H4 (cell line): ENCODE measurements around the gene LMAN2. TPM values are rescaled to one million over a fixed set of nuclear protein-coding genes. Genes with fewer than 3 reads are reported as not detected.
A peak's percentile ranks its signal among the peaks of the same experiment; 100 is the strongest.
"Not testable (repeated sequence)": the region's sequence is repeated elsewhere in the genome, so short reads cannot be mapped to it uniquely, and the experiment has no call there.

Experiments used
- DNase-seq: peaks from one replicate; pipeline ENCODE4 v3.0.0-alpha.2; 2015; ENCODE audit warnings: low spot score
- total RNA-seq: library from RNA; depleted of rRNA; stranded (reverse); fragments of >200 nt; shearing (Covaris generic); gene quantifications from 2 replicates; pipeline ENCODE4 v1.2.3, GENCODE V29; 2014

Gene LMAN2
- total RNA-seq, 1 experiment from 2014 or later = 800 TPM

DNA sequence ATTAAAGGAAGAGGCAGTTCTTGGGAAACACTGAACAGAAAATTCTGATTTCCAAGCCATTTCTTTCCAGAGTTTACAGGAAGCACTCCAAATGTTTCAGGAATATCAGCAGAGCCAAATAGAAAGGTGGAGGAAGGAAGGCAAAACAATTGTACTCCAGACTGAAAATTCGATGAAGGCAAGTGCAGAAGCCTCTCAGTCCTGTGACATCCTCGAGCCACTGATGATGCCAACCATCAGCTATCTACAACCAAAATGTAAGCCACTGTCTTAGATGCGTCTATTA lies 2.2 kb downstream of the LMAN2 start:
- DNase-seq = no peak

DNA sequence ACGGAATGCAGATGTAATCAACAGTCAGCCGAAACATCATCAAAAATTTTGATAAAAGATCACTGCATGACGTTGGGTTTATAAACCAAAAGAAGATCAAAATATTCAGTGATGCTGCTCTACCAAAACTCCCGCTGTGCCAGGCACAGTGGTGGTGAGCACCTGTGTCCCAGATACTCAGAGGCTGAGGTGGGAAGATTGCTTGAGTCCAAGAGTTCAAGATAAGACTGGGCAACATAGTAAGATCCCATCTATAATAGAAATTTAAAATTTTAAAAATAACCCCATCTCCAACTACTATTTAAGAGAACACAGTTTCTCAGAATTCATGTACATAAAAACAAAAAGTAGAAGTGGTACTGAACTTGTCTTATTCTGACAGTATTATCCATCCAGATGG lies 3.8 kb downstream of the LMAN2 start:
- DNase-seq = no peak

DNA sequence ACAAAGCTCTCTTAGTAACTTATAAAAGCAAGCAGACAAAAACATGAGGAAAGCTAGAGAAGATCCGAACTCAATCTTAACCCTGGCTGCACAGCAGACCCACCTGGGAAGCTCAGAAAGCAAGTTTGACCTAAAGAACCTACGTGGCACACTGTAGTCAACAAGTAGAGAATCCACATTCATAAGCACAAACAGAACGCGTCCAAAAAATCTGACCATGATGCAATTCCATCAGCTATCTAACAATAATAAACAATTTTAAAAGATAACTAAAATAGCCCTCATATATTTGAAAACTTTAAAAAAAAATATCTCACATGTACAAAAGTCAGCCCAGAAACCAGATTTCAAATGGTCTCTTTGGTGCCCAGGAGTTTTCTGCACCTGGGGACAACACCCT lies 4.6 kb downstream of the LMAN2 start:
- no peak for DNase-seq

DNA sequence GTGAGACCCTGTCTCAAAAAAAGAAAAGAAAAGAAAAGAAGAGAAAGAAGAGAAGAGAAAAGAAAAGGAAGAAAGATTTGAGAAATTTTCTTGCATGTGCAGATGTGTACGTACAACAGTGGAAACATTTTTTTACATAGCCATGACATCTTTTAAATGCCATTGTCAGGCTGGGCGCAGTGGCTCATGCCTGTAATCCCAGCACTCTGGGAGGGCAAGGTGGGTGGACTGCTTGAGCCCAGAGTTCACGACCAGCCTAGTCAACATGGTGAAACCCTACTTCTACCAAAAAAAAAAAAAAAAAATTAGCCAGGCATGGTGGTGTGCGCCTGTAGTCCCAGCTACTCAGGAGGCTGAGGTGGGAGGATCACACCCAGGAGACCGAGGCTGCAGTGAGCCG lies 6.6 kb downstream of the LMAN2 start:
- no peak for DNase-seq

DNA sequence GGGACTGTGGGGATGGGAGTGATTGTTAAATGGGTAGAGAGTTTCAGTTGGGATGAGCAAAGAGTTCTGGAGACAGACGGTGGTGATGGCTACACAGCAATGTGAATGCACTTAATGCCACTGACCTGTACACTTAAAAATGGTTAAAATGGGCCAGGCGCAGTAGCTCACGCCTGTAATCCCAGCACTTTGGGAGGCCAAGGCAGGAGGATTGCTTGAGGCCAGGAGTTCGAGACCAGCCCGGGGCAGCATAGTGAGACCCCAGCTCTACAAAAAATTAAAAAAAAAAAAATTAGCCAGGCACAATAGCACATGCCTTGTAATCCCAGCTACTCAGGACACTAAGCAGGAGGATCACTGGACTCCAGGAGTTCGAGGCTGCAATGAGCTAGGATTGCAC lies 7.7 kb downstream of the LMAN2 start:
- DNase-seq = no peak

DNA sequence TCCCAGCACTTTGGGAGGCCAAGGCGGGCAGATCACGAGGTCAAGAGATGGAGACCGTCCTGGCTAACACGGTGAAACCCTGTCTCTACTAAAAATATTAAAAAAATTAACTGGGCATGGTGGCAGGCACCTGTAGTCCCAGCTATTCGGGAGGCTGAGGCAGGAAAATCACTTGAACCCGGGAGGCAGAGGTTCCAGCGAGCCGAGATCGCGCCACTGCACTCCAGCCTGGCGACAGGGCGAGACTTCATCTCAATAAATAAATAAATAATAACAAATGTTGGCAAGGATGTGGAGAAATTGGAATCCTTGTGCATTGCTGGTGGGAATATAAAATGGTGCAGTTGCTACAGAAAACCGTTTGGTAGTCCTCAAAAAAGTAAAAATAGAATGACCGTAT lies 8.5 kb downstream of the LMAN2 start:
- DNase-seq = not testable (repeated sequence)

DNA sequence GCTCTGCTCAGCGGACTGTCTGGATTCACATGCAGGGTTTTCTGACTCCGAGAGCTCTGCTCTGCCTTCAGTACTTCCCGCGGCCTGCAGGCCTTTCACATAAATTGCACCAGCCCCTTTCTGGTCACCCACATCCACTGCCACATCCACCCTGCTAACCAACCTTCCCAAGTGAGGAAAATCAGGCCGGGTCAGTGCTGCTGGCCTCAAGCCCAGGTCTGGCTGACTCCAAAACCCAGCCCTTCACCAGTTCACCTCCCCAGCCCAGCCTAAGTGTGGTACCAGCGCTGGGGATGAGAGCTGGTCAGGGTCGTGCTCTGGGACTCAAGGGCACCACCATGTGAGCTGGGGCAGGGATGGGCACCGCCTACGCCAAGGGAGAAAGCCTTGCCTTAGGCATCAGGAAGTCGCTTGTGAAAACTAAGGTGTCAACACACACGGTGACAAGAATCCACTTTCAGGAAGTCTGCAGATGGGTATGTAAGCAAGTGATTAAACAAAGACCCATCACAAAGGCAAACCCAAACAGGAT lies 12.3 kb downstream of the LMAN2 start:
- DNase-seq = no peak

DNA sequence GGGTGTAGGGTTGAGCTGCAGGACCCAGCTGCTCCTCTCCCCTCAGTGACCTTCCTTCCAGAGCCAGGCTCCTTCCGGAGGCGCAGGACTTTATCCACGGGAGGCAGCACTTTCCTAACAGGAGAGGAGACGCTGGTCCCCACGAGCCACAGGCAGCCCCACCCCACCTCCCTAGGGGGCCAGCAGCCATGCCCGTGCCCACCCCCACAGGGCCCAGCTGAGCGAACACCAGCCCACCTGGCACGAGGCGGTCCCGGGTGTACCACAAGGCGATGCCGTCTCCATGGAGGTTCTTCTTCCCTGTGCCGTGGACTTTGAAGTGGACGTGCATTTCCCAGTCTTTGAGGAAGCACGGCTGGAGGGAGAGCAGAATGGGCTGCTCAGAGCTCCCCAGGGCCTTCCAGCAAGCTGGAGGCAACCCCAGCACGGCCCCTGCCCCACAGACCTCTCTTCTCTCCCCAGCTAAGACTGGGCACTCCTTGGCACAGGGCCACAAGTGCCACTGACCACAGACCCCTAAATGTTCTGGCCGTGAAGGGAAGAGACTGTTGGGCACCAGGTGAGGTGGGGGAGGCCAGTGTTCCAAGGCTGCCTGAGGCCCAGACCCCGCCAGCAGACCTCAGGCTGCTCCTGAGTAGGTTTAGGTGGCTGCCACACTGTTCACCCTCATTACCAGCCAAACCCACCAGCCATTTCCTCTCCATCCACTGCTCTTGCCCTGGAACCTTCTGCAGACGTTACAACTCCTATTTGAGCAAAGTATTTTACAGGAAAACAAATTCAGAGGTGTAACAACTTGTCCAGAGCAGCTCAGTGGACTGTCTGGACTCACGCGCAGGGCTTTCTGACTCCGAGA lies 13.0 kb downstream of the LMAN2 start:
- DNase-seq = no peak

DNA sequence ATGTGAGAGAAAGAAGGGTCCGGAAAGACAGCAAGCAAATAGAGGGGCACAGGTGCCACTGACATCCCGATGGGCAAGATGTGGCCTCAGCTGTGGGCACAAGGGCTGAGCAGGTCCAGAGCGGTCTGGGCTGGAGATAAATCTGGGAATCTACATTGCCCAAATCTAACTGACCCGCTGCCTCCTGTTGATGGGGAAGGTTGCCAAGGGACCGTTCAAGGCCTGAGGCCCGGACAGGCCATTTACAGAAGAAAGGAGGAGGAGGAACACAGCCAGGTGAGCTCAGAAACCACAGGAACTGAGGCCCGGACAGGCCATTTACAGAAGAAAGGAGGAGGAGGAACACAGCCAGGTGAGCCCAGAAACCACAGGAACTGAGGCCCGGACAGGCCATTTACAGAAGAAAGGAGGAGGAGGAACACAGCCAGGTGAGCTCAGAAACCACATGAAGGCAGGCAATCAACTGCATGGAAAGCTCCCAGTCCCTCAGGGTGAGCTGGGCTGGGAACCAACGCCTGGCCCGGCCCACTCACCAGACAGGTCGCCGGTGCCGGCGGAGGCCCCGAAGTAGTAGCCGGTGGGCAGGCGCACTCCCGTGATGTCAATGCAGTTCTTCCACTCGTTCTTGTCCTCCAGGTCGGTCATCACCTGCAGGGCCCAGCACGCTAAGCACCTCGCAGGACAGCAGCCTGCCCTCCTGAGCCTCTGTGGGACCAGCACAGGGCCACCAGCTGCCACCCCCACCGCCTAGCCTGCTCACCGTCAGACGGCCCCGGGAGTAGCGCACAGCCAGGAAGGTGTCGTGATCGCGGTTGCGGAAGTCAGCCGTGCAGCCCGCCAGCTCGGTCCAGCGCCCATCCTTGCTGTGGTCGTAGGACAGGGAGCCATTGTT lies 14.6 kb downstream of the LMAN2 start:
- no peak for DNase-seq

DNA sequence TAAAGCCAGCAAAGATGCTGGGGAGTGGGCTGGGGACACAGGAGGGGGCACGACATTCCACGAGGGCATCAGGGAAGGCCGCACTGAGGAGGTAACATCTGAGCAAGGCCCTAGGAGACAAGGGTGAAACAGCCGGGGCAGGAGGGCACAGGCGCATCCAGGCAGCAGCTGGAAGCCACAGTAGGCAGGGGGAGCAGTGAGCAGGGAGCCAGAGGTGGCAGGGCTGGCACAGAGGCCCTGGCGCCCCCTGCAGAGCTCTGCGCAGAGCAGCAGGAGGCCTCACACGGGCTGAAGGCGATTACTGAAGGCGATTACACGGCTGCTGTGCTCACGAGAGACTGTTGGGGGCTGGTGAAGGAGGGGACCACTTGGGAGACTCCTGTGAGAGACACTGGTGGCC lies 15.4 kb downstream of the LMAN2 start:
- DNase-seq = peak; percentile 48

DNA sequence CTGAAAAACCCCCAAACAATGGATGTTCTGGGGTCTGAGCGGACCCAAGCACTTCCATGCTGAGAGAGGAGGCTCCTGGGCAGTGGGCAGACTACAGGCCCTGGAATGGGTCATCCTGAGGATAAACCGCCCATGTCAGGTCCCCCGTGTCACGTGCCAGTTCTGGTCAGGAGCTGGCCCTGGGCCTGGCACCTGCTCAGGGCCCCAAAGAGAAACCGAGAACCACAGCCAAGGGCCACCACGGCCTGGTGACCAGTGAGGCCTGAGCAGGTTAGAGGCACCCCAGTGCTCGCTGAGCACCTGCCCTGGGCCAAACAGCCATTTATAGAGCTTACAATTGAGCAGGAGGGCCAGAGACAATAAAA lies 15.8 kb downstream of the LMAN2 start:
- DNase-seq = no peak

DNA sequence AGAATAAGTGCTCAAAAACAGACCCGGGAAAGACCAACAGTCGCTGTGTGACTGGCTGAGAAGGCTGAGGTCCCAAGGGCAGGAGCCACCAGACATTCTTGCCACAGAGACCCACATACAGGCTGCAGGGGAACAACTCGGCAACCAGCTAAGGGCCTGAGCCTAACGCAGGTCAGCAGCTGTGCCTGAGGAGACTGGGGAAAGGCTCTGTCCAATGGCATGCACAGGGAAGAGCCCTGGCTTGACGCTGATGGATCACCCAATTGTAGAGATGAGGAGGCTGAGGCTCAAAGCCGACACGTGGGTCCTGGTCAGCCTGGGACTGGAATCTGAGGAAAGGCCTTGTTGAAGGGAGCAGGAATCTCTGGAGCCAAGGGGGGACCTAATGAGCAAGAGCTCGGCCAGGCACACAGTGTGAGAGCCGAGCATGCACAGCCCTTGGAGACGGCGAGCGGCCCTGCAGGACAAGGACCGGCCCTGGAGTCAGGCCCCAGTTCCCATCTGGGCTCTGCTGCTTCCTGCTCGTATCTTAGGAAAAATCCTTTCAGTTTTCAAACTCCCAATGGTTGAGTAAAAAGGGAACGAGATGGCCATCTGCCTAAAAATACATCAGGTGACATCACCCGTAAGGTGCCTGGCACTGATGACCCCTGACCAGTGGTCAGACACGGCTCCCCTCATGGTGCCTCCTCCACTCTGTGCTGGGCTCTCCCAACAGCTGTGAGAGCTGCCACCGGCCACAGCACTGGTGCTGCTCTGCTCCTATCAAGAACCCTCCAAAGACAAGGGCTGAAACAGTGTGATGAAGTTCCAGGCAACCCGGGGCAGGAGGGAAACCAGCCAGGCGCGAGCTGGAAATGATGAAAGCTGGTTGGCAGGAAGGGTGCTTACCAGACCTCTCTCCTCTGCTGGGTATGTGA lies 16.4 kb downstream of the LMAN2 start:
- DNase-seq = no peak

DNA sequence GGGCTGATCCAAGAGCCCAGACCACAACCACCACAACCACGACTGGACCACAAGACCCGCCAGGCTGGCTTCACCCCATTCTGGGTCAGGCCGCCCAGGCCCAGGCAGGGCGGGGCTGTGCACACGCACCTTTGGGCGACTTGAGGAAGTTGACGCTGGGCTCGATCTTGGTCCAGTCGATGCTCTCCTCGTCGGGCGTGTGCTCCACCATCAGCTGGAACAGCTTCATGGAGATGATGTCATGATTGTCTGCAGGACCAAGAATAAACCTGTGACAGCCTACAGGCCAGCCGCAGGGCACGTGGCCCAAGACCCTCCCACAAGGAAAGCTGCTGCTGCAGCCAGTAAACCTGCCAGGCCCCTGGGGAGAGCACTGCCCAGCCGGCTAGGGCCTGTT lies 17.3 kb downstream of the LMAN2 start:
- no peak for DNase-seq

DNA sequence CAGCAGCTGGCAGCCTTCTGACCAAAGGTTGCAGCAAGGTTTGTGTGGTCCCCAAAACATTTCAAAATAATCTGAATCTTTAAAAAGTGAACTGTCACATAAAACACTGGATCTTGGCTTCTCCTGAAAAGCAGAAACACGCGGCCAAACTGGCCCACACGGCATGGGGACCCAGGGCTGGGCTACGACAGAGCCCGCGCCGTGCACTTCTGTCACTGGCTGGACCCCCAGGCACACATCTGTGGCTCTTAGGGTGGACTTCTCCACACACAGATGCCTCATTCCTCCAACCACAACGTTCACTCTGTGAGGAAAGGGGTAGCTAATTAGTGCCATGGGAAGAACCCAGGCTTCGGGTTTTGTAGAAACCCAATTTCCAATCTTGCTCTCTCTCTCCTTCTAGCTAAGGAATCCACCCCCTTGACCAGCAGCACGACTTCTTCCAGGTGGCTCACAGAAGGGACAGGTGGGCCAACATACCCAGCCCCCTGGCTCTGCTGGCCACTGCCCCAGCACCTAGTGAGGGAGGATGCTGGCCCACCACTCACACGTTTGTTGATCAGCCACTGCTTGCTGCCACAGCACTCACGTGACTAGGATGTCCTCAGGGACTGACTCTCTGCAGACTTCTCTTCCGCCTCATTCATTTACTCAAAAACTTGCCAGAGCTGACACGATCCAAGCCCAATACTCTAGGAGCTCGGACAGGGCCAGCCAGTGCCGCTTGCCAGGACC lies 17.9 kb downstream of the LMAN2 start:
- DNase-seq = no peak

DNA sequence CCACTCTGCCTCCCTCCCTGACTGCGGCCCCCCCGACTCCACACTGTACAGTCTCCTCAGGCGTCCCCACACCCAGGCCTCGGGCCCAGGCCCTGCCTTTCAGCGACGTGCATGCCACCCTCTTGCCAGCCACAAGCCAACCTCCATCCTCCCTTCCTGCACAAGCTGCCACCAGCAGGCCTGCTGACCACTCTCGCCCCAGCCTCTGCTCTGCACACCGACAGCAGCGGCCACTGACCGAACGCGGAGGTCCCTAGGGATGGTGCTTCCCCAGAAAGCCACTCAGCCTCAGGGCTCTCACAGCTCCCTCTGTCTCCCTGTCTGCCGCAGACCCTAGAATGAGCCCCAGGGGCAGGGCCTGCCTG lies 18.6 kb downstream of the LMAN2 start:
- DNase-seq = no peak

DNA sequence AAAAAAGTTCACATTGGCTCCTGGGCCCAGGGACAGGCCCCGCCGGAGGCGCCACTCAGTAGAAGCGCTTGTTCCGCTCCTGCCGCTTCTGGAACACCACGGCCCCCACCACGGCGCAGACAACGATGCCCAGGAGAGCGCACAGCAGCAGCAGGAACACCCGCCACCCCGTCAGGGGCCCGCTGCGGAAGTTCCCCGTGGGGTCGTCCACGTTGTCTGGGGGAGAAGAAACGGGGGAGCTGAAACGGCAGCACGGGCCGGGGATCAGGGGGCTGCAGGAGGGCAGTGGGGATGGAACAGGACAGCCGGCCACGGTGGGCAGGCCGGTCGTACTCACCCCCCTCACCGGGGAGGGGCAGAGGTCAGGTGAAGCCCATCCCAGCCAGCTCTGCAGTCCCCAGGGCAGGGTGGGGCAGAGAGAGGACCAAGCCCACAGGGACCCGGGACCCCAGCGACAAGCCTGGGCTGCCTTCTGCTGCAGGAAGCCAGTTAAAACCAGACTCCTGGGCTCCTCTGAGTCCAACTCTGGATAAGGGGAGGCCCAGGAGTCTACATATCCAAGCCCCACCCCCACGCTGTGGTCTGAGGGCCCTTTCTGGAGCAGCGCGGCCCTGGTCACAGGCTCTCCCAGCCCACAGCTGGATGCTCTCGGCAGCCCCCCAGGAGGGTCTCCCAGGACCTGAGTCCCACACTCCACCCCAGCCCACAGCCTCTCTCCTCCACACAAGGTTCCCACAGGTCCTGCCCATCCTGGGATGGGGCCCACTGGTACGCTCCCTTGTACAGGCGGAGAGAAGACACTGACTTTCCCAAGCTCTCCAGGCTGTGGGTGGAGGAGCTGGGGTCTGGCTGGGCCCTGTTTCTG lies 19.2 kb downstream of the LMAN2 start:
- DNase-seq = no peak

DNA sequence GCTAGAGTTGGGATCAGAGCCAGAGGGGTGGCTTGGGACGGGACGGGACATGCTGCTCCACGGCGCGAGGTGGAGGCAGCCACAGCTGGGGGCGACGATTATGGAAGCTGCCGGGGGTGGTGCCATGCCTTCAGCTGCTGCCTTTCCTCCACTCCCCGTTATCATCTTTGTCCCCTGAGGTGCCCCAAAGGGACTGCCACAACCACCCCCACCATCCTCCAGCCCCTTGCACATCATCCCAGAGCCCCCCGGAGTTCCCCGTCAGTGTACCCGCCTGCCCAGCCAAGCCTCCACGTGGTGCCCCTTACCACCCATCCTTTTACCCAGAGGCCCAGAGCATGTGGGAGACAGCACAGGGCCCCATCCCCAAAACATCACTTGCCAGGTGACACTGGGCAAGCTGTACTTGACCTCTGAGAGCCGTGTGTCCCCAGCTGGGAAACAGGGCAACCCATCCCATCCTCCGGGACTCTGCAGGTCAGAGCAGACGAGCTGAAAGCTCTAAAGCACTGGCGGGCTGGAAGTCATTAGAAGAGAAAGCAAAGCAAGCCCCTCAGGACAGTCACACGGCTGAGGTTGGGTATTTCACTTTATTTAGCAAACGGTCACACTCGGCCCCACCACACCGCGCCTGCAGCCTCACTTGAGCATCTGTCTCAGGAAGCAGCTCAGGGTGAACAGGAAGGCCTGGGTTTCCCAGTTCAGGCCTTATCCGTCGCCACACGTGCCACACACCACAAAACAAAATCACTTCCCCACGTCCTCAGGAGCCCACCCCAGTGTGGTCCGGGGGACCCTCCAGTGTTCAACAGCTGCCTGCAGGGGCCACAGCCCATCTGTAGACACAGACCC lies 20.3 kb downstream of the LMAN2 start:
- DNase-seq = no peak

DNA sequence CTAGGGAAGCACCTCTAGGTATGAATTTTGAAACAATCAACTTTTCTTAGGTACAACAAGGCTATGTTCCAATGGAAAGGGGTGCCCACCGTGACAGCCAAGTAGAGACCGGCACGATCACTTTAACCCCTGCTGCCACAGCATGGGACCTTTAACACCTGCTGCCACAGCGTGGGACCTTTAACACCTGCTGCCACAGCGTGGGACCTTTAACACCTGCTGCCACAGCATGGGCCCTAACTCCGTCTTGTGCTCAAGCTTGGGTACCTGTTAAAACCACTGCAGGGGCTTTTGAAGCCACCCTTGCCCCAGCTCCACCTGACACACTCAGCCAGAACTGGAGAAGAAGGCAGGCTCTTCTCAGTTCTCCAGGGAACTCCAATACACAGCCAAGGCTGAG lies 21.6 kb downstream of the LMAN2 start:
- no peak for DNase-seq

DNA sequence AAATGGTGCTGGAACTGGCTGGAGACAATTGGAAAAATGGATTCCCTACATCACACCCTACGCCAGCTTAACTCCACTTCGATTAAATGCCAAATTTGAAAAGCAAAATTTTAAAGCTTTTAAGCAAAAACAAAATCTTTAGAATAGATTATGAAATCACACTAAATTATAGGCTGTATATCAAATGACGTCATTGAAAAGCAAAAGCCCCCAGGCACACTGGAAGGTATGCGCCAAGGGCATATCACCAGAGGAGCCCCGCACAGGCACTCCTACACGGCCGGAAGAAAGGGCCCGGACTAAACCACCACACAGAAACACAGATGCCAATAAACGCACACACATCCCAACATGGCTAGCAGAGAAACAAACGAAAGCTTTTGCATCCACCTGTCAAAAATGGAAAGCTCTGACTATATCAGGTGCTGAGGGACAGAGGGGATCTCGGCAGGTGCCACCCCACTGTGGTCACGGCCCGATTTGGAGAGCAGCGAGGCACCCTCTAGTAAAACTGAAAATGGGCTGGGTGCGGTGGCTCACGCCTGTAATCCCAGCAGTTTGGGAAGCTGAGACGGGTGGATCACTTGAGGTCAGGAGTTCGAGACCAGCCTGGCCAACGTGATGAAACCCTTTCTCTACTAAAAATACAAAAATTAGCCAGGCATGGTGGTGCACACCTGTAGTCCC lies 22.8 kb downstream of the LMAN2 start:
- no peak for DNase-seq
